HG02973 (cell line): ENCODE results near the gene SPACA7.

Experiments used
- ATAC-seq: cut with Tn5 transposase; IDR thresholded peaks from one replicate; pipeline ENCODE4 v1.9.1; 2021; ENCODE audit warnings: moderate library complexity; ENCODE audit not compliant: unreplicated experiment

SPACA7 gene

DNA sequence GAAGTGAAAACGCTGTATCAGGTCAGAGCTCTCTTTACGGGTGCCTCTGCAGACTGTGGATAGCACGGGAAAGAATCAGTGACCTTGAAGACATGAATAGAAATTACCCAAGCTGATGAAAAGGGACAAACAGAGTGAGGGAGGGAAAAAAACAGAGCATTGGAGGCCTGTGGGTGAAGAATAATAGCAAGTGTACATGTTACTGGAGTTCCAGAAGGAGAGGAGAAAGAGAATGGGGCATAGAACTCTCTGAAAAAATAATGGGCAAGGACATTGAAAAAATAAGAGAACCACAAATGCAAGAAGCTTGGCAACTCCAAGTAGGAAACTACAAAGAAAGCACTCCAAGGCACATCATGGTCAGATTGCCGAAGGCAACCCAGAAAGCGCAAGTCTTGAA is 86.3 kb downstream of the SPACA7 start:
- ATAC-seq = no peak

DNA sequence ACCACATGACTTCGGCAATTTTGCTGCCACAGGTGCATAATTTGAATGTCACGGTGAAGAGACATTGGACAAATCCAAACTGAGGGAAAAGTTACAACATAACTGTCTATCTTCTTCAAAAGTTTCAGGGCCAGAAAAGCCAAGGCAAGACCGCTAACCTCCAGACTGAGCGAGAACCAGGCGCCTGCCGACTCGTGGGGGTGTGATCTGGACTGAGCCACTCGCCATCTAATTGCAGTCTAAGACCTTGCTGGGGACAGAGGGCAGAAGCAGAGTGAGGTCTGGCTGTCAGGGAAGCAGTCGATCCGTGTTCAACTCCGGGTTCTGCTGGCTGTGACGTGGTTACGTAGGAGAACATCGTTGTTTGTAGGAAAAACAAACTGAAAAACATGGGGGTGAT is 88.6 kb downstream of the SPACA7 start:
- no peak for ATAC-seq

DNA sequence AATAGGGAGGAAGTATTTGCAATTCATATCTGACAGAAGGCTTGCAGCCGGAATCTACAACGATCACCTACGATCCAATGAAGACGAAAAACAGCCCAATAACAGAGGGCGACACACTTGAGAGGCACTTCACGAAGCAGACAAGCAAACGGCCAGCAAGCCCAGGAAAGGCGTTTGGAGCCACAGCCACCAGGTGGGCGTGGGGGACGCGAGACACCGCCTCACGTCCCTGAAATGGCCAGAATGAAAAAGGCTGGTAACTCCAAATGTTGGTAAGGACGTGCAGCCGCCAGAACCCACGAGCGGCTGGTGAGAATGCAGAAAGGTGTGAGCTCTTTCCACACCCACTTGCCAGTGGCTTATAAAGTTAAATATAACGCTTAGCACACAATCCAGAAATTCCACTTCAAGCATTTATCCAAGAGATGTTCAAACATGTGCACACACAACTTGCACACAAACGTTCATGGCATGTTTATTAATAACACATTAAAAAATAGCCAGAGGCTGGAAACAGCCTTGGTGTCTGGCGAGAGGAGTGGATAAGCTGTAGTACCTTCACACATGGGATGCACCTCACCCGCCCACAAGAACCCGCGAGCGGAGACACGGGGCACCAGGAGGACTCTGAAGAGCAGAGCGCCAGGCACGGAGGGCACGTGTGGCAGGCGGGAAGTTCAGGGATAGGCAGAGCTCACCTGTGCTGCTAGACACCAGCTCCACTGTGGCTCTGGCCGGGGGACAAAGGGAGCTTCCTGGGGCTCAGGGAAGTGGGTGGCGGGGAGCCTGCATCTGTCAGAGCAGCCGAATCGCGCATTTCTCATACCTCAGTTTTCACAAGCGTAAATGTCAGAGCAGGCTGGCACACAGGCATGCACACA is 89.3 kb downstream of the SPACA7 start:
- ATAC-seq = no peak

DNA sequence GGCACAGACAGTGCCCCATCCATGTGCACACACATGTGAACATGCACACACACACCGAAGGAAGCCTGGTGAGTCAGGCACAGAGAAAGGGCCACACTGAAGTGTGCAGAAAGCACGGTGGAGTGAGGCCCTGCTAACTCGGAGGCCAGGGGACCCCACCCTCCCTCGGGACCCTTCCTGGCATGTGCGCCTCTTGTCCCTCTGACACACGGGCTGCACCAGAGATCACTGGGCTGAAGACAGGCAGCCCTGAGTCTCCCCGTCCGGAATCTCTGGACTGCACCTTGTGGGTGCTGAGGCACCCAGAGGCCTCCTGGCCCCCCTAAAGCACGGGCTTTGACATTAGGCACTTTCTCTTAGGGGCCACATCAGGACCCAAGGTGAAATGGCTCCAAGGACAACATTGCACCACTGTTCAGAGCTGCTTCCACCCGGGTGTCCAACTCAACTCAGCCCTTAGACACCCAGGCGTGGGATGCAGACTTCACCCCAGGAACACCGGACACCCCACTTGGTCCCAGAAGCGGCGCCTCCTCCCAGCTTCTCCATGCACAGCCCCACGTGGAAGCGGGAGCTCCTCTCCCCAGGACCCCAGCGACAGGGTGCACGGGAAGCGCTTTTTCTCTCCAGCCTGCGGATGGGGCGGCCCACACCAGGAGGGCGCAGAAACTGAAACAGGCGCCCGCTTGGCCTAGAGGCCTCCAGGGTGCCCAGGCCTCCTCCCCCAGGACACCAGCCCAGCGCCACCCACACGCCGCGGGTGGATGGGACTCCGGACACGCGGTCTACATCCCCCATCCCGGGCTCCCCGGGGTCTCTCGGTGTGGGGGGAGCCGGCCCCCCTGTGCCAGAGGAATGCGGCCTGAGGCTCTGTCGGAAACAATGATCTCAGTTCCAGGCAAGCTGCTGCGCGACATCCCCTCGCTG is 90.2 kb downstream of the SPACA7 start:
- no peak for ATAC-seq

DNA sequence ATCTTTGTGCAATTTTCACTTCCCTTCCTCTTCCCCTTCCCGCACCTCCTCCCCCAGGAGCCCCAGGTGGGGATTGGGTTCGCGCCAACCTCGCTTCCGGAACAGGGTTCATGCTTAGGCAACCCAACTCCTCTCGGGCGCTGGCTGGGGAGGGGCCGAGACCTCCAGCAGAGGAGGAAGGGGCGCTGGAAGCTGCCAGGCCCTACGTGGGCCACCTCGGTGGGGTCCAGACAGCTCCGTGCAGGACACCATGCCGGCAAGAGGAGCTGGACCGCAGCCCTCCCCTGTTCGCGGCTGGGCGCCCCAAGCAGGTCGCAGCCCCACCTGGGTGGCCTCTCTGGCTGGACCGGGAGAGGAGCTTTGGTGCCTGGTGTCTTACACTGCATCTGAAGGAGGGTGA is 91.1 kb downstream of the SPACA7 start:
- no peak for ATAC-seq

DNA sequence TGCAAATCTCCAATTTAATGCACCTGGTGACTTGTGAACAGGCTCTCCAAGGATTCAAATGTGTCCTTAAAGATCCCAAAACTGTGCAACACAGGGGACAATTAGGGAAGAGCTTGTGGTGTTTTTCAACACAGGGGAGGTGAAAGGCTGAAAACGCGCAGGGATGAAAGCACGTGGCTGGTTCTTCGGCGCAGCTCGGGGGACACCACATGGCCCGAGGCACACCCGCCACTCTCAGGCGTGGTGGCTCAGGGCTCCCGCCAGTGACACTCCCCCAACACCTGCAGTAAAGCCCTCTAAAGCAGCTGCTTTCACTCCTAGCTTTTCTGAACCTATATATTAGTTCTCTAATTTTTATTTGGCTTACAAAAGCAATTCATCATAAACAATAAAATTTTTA is 91.9 kb downstream of the SPACA7 start:
- ATAC-seq = no peak

DNA sequence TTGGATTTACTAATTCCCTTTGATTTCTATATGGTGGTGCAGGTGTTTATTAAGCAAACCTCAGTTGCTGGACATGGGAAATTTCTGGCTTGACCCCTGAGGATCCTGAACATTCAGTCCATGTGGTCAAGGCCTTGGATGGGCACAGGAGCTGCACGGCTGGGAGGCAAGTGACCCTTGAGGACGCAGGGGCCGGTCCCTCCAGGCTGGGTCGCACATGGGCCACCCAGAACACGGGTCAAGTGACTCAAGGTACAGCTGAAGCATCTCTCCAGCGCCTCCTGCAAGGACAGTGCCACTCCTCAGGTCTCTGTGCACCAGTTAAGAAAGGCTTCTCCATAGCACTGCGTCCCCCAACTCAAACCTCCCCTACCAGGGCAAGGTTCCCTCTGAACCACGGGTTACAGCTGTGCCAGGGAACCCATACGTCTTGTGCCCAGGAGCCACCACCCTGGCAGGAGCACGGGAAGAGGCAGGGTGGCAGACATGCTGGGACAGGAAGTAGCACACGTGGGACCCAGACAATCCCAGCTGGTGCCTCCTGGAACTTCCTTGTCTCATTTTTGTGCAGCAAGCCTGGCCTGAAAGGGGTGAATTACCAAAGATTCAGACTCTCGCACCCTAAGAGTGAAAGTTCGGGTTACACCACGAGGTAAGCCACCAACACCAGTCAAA is 93.1 kb downstream of the SPACA7 start:
- ATAC-seq = no peak

DNA sequence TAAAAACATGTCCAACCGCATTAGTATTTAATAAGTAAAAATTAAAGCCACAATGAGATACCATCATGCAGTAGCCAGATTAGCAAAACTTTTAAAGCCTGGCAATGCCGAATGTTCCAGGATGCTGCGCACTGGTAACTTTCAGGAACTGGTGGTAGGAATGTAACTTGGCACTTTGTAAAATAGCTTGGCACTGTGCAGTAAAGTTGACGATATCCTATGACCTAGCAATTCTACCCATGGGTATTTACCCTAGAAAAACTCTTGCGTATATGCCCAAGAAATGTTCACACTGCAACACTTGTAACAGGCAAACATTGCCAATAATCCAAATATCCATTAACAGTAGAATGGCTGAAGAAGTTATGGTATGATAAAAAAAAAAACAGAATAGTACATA is 97.7 kb downstream of the SPACA7 start:
- ATAC-seq = no peak

DNA sequence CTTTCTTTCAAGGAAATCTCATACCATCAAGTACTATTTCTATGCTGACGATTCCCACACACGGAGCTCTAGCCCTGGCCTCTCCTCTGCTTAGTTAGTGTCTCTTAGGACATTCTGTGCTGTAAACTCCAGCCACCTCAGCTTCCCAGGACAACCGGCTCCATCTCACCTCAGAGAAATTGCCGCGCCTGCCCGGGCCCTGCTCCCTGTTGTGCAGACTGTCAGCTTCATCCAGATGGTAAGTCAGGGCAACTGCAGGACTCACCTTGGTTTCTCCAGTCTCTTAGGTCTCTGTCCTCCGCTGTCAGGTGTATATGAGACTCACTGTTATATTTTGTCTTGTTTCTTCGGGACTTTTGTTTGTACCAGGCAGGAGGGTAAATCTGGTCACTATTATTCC is 98.7 kb downstream of the SPACA7 start:
- ATAC-seq = no peak

DNA sequence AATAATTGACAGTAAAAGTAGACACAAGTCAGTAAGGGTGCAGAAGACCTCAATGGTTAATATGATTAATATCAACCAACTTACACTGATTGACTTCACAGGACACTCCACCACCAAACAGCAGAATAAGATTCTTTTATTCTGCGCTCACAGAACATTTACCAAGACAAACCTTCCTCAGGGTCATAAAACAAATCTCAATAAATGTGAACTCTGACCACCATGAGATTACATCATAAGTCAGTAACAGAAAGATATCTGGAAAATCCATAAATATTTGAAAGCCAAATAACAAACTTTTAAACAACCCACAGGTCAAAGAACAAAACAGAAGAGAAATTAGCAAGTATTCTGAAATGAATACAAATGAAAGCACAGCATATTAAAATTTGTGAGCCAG is 99.7 kb downstream of the SPACA7 start:
- no peak for ATAC-seq

DNA sequence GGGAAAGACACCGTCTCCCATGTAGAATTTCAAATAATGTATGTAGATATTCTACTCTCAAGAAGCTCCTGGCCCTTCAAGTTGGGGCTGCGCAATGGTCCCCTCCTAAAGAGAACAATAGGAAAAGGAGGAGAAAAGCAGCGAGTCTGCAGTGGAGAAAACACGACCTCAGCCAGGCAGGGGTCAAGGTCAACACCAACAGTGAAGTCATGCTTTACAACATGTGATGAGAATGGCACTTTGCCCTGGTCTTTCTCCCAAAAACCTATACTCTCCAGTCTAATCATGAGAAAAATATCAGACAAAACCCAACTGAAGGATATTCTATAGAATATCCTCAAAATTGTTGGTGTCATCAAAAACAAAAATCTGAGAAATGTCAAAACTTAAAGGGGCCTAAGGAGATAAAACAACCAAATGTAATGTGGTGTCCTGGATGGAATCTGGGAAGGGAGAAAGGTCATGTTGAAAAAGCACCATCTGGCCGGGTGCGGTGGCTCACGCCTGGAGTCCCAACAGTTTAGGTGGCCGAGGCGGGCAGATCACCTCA is 101.0 kb downstream of the SPACA7 start:
- ATAC-seq = no peak

DNA sequence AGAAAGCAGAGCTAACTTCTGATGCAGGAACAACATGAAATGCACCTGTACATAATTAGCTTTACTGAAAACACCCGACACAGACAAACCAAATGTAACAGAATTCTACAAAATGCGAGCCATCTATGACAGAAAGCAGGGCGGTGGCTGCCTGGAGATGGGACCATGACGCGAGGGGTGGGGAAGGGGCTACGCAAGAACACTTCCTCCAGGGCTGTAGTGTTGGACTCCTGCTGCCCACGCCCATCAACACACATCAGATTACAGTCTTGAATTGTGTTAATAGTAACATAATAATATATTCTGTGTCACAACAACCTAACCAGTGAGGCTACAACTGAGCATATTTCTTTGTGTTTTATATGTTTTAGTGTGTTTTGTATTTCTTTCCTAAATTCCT is 103.2 kb downstream of the SPACA7 start:
- no peak for ATAC-seq

DNA sequence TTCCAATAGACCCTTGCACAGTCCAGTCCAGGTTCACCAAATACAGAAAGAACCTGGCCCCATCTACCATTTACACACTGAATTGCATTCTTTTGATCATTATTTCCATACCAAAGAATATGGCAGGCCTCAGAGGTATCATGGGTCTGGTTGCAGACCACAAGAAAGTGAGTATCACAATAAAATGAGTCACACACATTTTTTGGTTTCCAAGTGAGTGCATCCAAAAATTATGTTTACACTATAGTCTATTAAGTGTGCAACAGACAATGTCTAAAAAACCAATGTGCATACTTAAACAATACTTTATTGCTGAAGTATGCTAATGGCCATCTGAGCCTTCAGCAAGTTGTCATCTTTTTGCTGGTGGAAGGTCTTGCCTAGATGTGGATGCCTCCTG is 105.3 kb downstream of the SPACA7 start:
- no peak for ATAC-seq

DNA sequence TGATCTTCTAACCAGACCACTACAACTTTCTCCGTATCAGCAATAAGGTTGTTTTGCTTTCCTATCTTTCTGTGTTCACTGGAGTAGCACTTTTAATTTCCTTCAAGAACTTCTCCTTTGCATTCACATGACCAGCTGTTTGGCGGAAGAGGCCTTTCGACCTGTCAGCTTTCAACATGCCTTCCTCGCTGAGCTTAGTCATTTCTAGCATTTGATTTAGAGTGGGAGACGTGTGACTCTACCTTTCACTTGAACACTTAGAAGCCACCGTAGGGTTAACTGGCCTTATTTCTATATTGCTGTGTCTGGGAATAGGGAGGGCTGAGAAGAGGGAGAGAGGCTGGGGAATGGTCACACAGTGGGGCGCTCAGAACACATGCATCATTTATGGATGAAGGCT is 107.1 kb downstream of the SPACA7 start:
- no peak for ATAC-seq
